GM10248 (cell line): Measurements from ENCODE around the gene TRERF1.

ENCODE experiments used
- CTCF ChIA-PET: fragments of 300-600 bp; sonication (Branson Sonifier 250); formaldehyde crosslinking; extraction: SDS; loops from one replicate; lab custom pipeline; 2021; ENCODE audit warnings: antibody characterized with exemption; lab: Yijun Ruan, JAX
- POLR2A ChIA-PET: fragments of 350-650 bp; sonication (Branson Sonifier 250); formaldehyde crosslinking; extraction: SDS; loops from one replicate; lab custom pipeline; 2020; ENCODE audit warnings: antibody characterized with exemption; lab: Yijun Ruan, JAX
- DNase-seq: peaks from one replicate; pipeline ENCODE4 v3.0.0; 2012; ENCODE audit errors: extremely low spot score
- CTCF ChIP-seq: IDR thresholded peaks from 2 replicates; pipeline ENCODE4 v1.5.1; 2012; ENCODE audit warnings: mild to moderate bottlenecking, low read depth; ENCODE audit errors: extremely low read depth, missing control alignments, control extremely low read depth

The TRERF1 gene

DNA sequence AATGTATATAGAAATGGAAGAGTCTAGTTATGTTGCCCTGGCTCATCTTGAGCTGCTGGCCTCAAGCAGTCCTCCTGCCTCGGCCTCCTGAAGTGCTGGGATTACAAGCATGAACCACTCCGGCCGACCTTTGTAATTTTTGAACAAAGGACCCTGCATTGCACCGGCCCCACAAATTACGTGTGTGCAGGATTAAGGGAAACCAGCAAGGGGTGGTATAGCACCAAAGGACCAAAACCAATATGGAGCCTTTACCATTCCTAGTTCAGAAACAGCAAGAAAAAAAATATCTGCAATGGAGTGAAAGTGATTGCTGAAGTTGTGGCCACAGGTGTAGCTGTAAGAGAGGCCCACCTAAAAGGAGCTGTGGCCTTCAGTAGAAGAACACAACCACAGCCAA, 8.2 kb upstream of the TRERF1 start:
- ChIA-PET POLR2A (no interaction called here), CTCF (interaction anchor here (1.1 to 2.3 kb wide), 6 partner anchors 10 to 198 kb away, joined by 3 to 10 read pairs (median 3); no protein-coding TSS in a partner anchor)

DNA sequence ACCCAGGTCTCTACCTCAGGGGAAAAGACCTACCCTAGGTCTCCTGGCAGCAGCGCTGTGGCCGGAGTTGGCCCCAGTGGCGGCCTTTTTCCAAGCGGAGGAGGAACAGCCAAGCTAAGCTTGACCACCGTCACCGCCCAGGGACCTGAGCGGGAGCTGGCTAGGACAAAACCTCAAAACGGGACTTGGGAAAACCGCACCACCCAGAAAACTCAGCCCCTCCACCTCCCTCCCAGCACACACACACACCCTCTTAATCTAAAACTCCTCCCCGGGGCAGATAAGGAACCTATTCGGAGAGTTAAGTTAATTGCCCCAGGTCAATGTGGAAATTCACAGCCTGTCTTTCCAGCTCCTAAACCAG, 2.7 kb upstream of the TRERF1 start:
- TF ChIP-seq CTCF: no peak
- ChIA-PET POLR2A (no interaction called here), CTCF (interaction anchor here (1.0 to 3.8 kb wide), 3 partner anchors 64 to 93 kb away, joined by 3 to 10 read pairs (median 8); no protein-coding TSS in a partner anchor)
- DNase-seq: no peak

More for the DNA sequence above, 8.2 kb upstream of the TRERF1 start:
- TF ChIP-seq CTCF: peak; percentile 14
- DNase-seq: no peak

GRCh38 chr6:42453654-42454427, 2.1 kb upstream of the TRERF1 start:
- TF ChIP-seq CTCF: no peak

GRCh38 chr6:42453031-42453653, 1.4 kb upstream of the TRERF1 start:
- DNase-seq: peak; percentile 91
- ChIA-PET CTCF (interaction anchor here (1.7 to 3.8 kb wide), 2 partner anchors 79 to 95 kb away, joined by 9 to 10 read pairs; no protein-coding TSS in a partner anchor), POLR2A (no interaction called here)
- no peak for TF ChIP-seq CTCF

More at GRCh38 chr6:42453654-42454427, 2.1 kb upstream of the TRERF1 start:
- POLR2A ChIA-PET: no interaction called here
- peak; percentile 50 for DNase-seq
- CTCF ChIA-PET: interaction anchor here (1.0 to 3.8 kb wide), 4 partner anchors 64 to 94 kb away, joined by 3 to 10 read pairs (median 8); no protein-coding TSS in a partner anchor

DNA sequence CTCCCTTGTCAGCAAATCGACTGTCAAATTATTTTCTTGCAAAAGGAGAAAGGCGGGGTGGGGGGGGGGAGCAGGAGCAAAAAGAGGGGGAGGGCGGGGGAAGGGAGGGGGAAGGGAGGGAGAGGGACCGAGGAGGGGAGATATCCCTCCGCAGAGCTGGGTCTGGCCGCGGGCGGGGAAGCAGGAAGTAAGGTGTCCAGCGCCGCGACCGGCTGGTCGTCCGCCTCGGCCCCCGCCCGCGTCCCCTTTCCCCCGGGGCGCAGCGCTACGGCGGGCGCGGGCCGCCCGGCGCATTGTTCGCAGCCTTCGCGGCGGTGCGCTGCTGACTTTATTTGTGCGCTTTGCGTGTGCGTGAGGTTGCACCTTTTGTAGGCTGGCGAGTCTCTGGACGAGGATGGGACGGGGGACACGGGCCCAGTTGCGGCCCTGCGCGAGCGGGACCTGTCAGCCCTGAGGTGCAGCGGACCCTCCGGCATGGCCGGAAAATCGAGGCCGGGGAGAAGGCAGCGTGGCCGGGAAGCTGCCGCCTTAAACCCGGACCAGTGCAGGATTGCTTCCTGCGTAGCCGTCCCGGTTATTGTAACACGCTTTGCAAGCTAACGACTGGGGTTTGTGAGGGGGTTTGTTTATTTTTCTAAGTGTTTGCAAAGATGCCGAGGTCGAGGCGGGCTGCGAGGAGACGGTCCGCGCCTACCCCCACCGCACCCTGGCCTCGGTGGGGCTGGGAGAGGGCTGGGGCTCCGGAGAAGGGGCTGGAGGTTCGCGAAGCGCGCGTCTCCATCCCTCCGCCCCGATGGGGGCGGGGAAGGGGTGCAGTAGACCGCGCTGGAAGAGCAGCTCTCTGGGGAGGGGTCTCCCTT, 675 bp upstream of the TRERF1 start:
- ChIA-PET POLR2A (interaction anchor here (0.7 kb wide), 1 partner anchor 75 kb away, joined by 6 read pairs; no protein-coding TSS in a partner anchor), CTCF (interaction anchor here (1.7 kb wide), 1 partner anchor 95 kb away, joined by 9 read pairs; no protein-coding TSS in a partner anchor)
- DNase-seq: peak; percentile 75
- TF ChIP-seq CTCF: no peak
